Measurements from ENCODE around the gene HERC2.

DNA sequence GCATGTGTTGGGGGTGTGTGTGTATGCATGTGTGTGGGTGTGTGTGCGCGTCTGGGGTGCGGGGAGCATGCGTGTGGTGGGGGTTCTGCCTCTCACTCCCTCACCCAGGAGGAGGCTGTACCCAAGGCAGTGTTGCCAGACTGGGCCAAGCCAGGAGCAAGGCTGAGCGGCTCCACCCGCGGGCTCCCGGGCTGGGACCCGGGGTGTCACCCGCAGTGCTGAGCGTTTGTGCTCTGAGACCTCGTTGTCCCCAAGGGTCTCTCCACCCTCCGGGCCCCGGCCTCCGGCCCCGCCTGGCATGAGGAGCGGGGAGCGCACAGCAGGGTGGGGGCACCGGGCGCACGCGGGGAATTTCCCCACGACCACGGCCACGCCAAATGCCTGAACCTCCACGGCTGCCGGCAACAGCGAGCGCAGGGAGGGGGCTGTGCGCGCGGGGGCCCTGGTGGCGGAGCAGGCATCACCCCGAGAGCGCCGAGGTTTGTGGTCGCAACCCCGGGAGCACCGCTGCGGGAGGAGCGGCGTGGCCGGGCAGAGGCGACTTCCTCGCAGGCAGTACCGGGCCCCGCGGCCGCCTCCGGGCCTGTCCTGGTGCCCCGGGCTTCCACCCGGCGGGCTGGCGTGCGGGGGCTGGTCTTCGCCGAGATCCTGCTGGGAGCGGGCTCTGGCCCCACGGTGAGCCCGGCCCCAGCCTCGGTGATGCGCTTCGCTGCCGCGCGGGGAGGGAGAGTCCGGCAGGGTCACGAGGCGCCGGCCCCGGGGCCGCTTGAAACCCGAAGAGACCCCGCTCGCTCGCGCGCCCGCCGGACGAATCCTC, 215.5 kb downstream of the HERC2 start:
- TF ChIP-seq, protein P1, sequence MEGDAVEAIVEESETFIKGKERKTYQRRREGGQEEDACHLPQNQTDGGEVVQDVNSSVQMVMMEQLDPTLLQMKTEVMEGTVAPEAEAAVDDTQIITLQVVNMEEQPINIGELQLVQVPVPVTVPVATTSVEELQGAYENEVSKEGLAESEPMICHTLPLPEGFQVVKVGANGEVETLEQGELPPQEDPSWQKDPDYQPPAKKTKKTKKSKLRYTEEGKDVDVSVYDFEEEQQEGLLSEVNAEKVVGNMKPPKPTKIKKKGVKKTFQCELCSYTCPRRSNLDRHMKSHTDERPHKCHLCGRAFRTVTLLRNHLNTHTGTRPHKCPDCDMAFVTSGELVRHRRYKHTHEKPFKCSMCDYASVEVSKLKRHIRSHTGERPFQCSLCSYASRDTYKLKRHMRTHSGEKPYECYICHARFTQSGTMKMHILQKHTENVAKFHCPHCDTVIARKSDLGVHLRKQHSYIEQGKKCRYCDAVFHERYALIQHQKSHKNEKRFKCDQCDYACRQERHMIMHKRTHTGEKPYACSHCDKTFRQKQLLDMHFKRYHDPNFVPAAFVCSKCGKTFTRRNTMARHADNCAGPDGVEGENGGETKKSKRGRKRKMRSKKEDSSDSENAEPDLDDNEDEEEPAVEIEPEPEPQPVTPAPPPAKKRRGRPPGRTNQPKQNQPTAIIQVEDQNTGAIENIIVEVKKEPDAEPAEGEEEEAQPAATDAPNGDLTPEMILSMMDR (IDR thresholded peaks at IDR 0.05) = no peak
- TF ChIP-seq POLR2A (IDR thresholded peaks at IDR 0.05) = no peak
- no peak for TF ChIP-seq EP300 (IDR thresholded peaks at IDR 0.05)
- TF ChIP-seq POLR2AphosphoS5 (IDR thresholded peaks at IDR 0.05) = no peak

All from sigmoid colon (tissue), 4 donors.